CD8-positive, alpha-beta memory T cell (primary cell): ENCODE results near the gene ZNF638. TPM values are rescaled to one million over a fixed set of nuclear protein-coding genes. Genes with fewer than 3 reads are reported as not detected.
A peak's percentile ranks its signal among the peaks of the same experiment; 100 is the strongest.

Experiments
- CTCF ChIA-PET: fragments of 350-600 bp; sonication (Branson Sonifier 250); formaldehyde crosslinking; loops from one replicate; lab custom pipeline; 2021; ENCODE audit warnings: antibody characterized with exemption; lab: Charles Lee
- POLR2A ChIA-PET: fragments of 350-600 bp; sonication (Branson Sonifier 250); formaldehyde crosslinking; loops from one replicate; lab custom pipeline; 2021; ENCODE audit warnings: antibody characterized with exemption; lab: Charles Lee
- DNase-seq, 5 donors: peaks; one replicate each; pipeline versions ENCODE4 v3.0.0 to v3.0.0-alpha.2; 2020 to 2022; ENCODE audit warnings: mixed read lengths in 1 of 5
- H3K27ac ChIP-seq: one replicate; pipeline ENCODE4 v1.7.0; 2013; ENCODE audit warnings: low read depth, mild to moderate bottlenecking, low read length, moderate library complexity
- H3K27me3 ChIP-seq: 2 replicates; pipeline ENCODE4 v1.7.0; 2013; ENCODE audit warnings: low read length, mild to moderate bottlenecking; ENCODE audit not compliant: insufficient read depth, poor library complexity, severe bottlenecking
- H3K36me3 ChIP-seq: 2 replicates; pipeline ENCODE4 v1.7.0; 2013; ENCODE audit warnings: mild to moderate bottlenecking, low read length, moderate library complexity; ENCODE audit not compliant: insufficient read depth
- H3K4me1 ChIP-seq: 2 replicates; pipeline ENCODE4 v1.7.0; 2013; ENCODE audit warnings: mild to moderate bottlenecking, low read length, moderate library complexity; ENCODE audit not compliant: insufficient read depth
- H3K4me3 ChIP-seq: 2 replicates; pipeline ENCODE4 v1.7.0; 2013; ENCODE audit warnings: mild to moderate bottlenecking, low read length
- H3K9me3 ChIP-seq: 2 replicates; pipeline ENCODE4 v1.7.0; 2013; ENCODE audit warnings: mild to moderate bottlenecking, low read length
- H3K27ac Mint-ChIP-seq, 8 donors: one replicate each; pipeline ENCODE4 v1.8.0; 2020 to 2021; ENCODE audit warnings: mixed read lengths in 8 of 8, mild to moderate bottlenecking in 6 of 8, inconsistent platforms in 3 of 8, moderate library complexity in 3 of 8
- H3K27me3 Mint-ChIP-seq, 2 donors: one replicate each; pipeline ENCODE4 v1.8.0; 2020 to 2021; ENCODE audit warnings: mixed read lengths in 2 of 2, mild to moderate bottlenecking in 1 of 2, moderate library complexity in 1 of 2
- H3K36me3 Mint-ChIP-seq, 3 donors: one replicate each; pipeline ENCODE4 v1.8.0; 2020 to 2021; ENCODE audit warnings: mixed read lengths in 3 of 3, inconsistent platforms in 1 of 3, mild to moderate bottlenecking in 1 of 3
- H3K4me1 Mint-ChIP-seq, 3 donors: one replicate each; pipeline ENCODE4 v1.8.0; 2020 to 2021; ENCODE audit warnings: mixed read lengths in 3 of 3, inconsistent platforms in 1 of 3, mild to moderate bottlenecking in 1 of 3
- H3K4me3 Mint-ChIP-seq, 7 donors: one replicate each; pipeline ENCODE4 v1.8.0; 2020 to 2021; ENCODE audit warnings: mixed read lengths in 7 of 7, mild to moderate bottlenecking in 6 of 7, moderate library complexity in 4 of 7, inconsistent platforms in 2 of 7
- H3K9me3 Mint-ChIP-seq, 5 donors: one replicate each; pipeline ENCODE4 v1.8.0; 2020 to 2022; ENCODE audit warnings: mixed read lengths in 5 of 5, mild to moderate bottlenecking in 3 of 5, moderate library complexity in 2 of 5, inconsistent platforms in 1 of 5
- polyA plus RNA-seq: library from polyadenylated mRNA; unstranded; fragments of 300-500 nt; fragmentation: Illumina TruSeq; gene quantifications from one replicate; pipeline ENCODE4 v1.2.3, GENCODE V29; 2021
- total RNA-seq, 2 experiments: library from RNA; stranded (reverse); gene quantifications; one replicate each; pipeline ENCODE4 v1.2.3, GENCODE V29; 2021

Gene ZNF638
- total and polyA plus RNA-seq, 3 experiments from 2014 or later = 47.8 to 83.4 (median 77.9) TPM

- Histone ChIP-seq H3K27ac (no peak overlapping the region), H3K4me1 (peaks cover 11% of the 10 kb centered on the region), H3K27me3 (no peaks in the 10 kb centered on the region), H3K36me3 (peaks cover 6% of the 10 kb centered on the region), H3K9me3 (no peaks in the 10 kb centered on the region), H3K4me3 (no peak overlapping the region)
- Mint-ChIP-seq H3K9me3 (no peaks in the 10 kb centered on the region), H3K4me3 (no peak overlapping the region), H3K27me3 (no peaks in the 10 kb centered on the region), H3K4me1 (peaks cover 64 to 88% (median 86%) of the 10 kb centered on the region in 3 donors), H3K27ac (no peak overlapping the region), H3K36me3 (peaks cover 15 to 59% (median 18%) of the 10 kb centered on the region in 3 donors)
- DNase-seq = no peak
- ChIA-PET POLR2A (no interaction called here), CTCF (no interaction called here)
Measured at GRCh38 chr2:71348302-71348701, 16.7 kb downstream of the ZNF638 start.

DNA sequence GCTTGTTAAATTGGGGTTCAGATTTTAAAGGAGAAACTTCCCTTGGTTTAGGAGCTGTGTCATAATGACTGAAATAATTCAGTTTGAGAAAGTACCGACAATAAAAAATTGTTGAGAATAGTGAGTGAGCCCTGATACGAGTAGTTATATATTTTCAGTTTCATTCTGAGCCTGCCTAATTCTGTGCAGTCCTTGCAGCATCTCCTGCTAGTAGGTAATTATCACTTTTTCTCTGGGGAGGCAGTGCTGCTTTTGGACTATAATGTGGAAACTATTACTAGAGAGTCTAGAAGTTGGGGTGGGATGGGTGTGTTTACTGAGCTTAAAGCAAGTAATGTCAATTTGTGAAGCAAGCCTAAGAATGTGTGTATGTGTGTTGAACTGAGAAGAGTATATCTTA lies 21.7 kb downstream of the ZNF638 start:
- DNase-seq = no peak
- Mint-ChIP-seq H3K27ac (peak overlapping the region in 6 of 8 donors; percentile 31 to 71 (median 55)), H3K4me1 (peaks cover 54 to 77% (median 76%) of the 10 kb centered on the region in 3 donors), H3K27me3 (no peaks in the 10 kb centered on the region), H3K36me3 (peaks cover 13 to 69% (median 28%) of the 10 kb centered on the region in 3 donors), H3K9me3 (no peaks in the 10 kb centered on the region), H3K4me3 (peak overlapping the region in 5 of 7 donors; percentile 2 to 57 (median 26))
- Histone ChIP-seq H3K36me3 (peaks cover 18% of the 10 kb centered on the region), H3K4me3 (no peak overlapping the region), H3K27ac (no peak overlapping the region), H3K9me3 (no peaks in the 10 kb centered on the region), H3K4me1 (peaks cover 13% of the 10 kb centered on the region), H3K27me3 (no peaks in the 10 kb centered on the region)
- POLR2A ChIA-PET = interaction anchor here (1.4 kb wide), 1 partner anchor 22 kb away, joined by 4 read pairs; the partner anchor contains the start of gene ZNF638
- CTCF ChIA-PET = interaction anchor here (0.7 kb wide), 1 partner anchor 21 kb away, joined by 4 read pairs; the partner anchor contains the start of gene ZNF638

DNA sequence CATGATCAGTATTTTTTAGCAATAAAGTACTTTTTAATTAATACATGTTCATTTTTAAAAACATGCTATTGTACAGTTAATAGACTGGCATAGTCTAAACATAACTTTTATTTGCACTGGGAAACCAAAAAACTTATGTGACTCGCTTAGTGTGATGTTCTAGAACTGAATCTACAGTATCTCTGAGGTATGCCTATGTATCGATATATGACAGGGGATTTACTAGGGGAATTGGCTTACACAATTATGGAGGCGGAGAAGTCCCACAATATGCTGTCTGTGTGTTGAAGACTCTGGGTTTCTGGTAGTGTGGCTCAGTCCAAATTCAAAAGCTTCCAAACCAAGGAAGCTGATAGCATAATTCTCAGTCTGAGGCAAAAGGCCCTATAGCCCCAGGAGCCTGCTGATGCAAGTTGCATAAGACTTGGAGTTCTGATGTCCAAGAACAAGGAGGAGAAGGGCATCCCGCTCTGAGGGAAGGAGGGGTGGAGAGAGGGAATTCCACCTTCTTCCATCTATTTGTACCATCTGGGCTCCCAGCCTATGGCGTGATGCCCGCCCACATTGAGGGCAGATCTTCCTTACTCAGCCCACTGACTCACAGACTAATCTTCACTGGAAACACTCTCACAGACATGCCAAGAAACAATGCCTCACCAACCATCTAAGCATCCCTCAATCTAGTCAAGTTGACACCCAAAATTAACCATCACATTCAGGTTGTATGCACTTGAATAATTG lies 27.5 kb downstream of the ZNF638 start:
- no peak for DNase-seq
- H3K9me3 Mint-ChIP-seq = no peaks in the 10 kb centered on the region
- POLR2A ChIA-PET = no interaction called here
- H3K4me3 Mint-ChIP-seq = no peak overlapping the region
- Histone ChIP-seq H3K27me3 (no peaks in the 10 kb centered on the region), H3K36me3 (peaks cover 39% of the 10 kb centered on the region), H3K27ac (no peak overlapping the region), H3K9me3 (no peaks in the 10 kb centered on the region), H3K4me1 (no peaks in the 10 kb centered on the region), H3K4me3 (no peak overlapping the region)
- peaks cover 4 to 74% (median 40%) of the 10 kb centered on the region in 3 donors for H3K36me3 Mint-ChIP-seq
- CTCF ChIA-PET = no interaction called here
- peaks cover 40 to 64% (median 63%) of the 10 kb centered on the region in 3 donors for H3K4me1 Mint-ChIP-seq
- no peaks in the 10 kb centered on the region for H3K27me3 Mint-ChIP-seq
- H3K27ac Mint-ChIP-seq = peak overlapping the region in 4 of 8 donors; percentile 13 to 50 (median 20)

GRCh38 chr2:71360434-71360975 lies 28.9 kb downstream of the ZNF638 start:
- no peak overlapping the region for H3K4me3 ChIP-seq
- Mint-ChIP-seq H3K9me3 (no peaks in the 10 kb centered on the region), H3K36me3 (peaks cover 4 to 81% (median 46%) of the 10 kb centered on the region in 3 donors), H3K27me3 (no peaks in the 10 kb centered on the region), H3K4me3 (no peak overlapping the region), H3K4me1 (peaks cover 39 to 64% (median 60%) of the 10 kb centered on the region in 3 donors), H3K27ac (peak overlapping the region in 2 of 8 donors; percentile 64 to 72)
- H3K27me3 ChIP-seq = no peaks in the 10 kb centered on the region
- no peak overlapping the region for H3K27ac ChIP-seq
- H3K9me3 ChIP-seq = no peaks in the 10 kb centered on the region
- H3K4me1 ChIP-seq = no peaks in the 10 kb centered on the region
- POLR2A ChIA-PET = no interaction called here
- CTCF ChIA-PET = no interaction called here
- no peak for DNase-seq
- H3K36me3 ChIP-seq = peaks cover 46% of the 10 kb centered on the region

DNA sequence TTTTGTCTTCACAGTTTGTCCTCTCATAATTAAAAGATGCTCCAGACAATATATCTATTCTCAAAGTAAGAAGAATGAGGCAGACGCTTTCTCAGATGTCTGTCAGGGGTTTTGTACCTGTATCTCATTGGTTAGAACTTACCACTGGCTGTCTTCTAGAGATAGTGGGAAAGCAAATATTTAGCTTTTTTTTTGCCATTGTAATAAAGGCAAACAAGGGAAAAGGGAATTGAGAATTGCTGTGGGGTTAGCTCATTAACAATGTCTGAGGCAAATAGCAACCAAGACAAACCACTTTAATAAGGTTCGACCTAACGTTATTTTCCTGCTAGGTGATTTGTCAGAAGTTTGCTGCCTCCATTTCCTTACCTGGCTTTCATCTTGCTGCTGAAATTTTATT lies 30.0 kb downstream of the ZNF638 start:
- H3K27ac Mint-ChIP-seq = peak overlapping the region in 2 of 8 donors; percentile 6 to 36
- H3K36me3 Mint-ChIP-seq = peaks cover 4 to 83% (median 43%) of the 10 kb centered on the region in 3 donors
- H3K9me3 Mint-ChIP-seq = no peaks in the 10 kb centered on the region
- CTCF ChIA-PET = no interaction called here
- Histone ChIP-seq H3K9me3 (no peaks in the 10 kb centered on the region), H3K27me3 (no peaks in the 10 kb centered on the region), H3K36me3 (peaks cover 46% of the 10 kb centered on the region), H3K4me1 (no peaks in the 10 kb centered on the region), H3K4me3 (no peak overlapping the region), H3K27ac (no peak overlapping the region)
- POLR2A ChIA-PET = no interaction called here
- DNase-seq = no peak
- H3K4me3 Mint-ChIP-seq = no peak overlapping the region
- H3K4me1 Mint-ChIP-seq = peaks cover 35 to 56% (median 52%) of the 10 kb centered on the region in 3 donors
- no peaks in the 10 kb centered on the region for H3K27me3 Mint-ChIP-seq

- peaks cover 31 to 49% (median 45%) of the 10 kb centered on the region in 3 donors for H3K4me1 Mint-ChIP-seq
- peaks cover 4 to 80% (median 39%) of the 10 kb centered on the region in 3 donors for H3K36me3 Mint-ChIP-seq
- DNase-seq = no peak
- Histone ChIP-seq H3K9me3 (no peaks in the 10 kb centered on the region), H3K27ac (no peak overlapping the region), H3K36me3 (peaks cover 40% of the 10 kb centered on the region), H3K4me3 (no peak overlapping the region), H3K4me1 (no peaks in the 10 kb centered on the region), H3K27me3 (no peaks in the 10 kb centered on the region)
- POLR2A ChIA-PET = no interaction called here
- peak overlapping the region in 4 of 8 donors; percentile 0 to 25 (median 6) for H3K27ac Mint-ChIP-seq
- H3K9me3 Mint-ChIP-seq = no peaks in the 10 kb centered on the region
- CTCF ChIA-PET = no interaction called here
- no peak overlapping the region for H3K4me3 Mint-ChIP-seq
- H3K27me3 Mint-ChIP-seq = no peaks in the 10 kb centered on the region
Measured at GRCh38 chr2:71362447-71362846, 30.9 kb downstream of the ZNF638 start.

- Histone ChIP-seq H3K9me3 (no peaks in the 10 kb centered on the region), H3K4me1 (no peaks in the 10 kb centered on the region), H3K4me3 (no peak overlapping the region), H3K27ac (no peak overlapping the region), H3K36me3 (peaks cover 15% of the 10 kb centered on the region), H3K27me3 (no peaks in the 10 kb centered on the region)
- Mint-ChIP-seq H3K36me3 (peaks cover 0 to 75% (median 9%) of the 10 kb centered on the region in 3 donors), H3K9me3 (no peaks in the 10 kb centered on the region), H3K27ac (peak overlapping the region in 2 of 8 donors; percentile 45 to 58), H3K27me3 (no peaks in the 10 kb centered on the region), H3K4me3 (no peak overlapping the region), H3K4me1 (peaks cover 20 to 33% (median 25%) of the 10 kb centered on the region in 3 donors)
- POLR2A ChIA-PET = no interaction called here
- no peak for DNase-seq
- CTCF ChIA-PET = no interaction called here
Measured at GRCh38 chr2:71370015-71370414, 38.4 kb downstream of the ZNF638 start.

DNA sequence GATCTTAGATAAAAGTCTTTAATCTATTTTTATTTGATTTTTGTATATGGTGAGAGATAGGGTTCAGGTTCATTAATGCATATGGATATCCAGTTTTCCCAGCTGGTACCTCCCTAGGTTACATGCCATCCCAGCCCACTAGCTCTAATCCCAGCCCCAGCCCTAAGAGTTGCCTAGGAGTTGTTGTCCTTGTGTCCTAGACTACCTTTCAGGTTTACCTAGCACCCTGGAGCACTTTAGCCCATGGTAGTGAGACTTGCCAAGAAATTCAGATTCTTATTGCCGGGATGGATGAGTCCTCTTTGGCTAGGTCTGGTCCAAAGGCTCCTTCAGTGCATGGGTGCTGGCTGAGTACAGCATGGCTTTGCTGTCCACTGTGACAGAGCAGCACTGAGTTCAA lies 40.5 kb downstream of the ZNF638 start:
- H3K4me3 Mint-ChIP-seq = no peak overlapping the region
- peak overlapping the region in 4 of 8 donors; percentile 32 to 87 (median 75) for H3K27ac Mint-ChIP-seq
- no peak for DNase-seq
- H3K4me1 ChIP-seq = no peaks in the 10 kb centered on the region
- no peaks in the 10 kb centered on the region for H3K27me3 ChIP-seq
- ChIA-PET CTCF (no interaction called here), POLR2A (no interaction called here)
- no peaks in the 10 kb centered on the region for H3K9me3 Mint-ChIP-seq
- H3K9me3 ChIP-seq = no peaks in the 10 kb centered on the region
- H3K27ac ChIP-seq = no peak overlapping the region
- H3K4me3 ChIP-seq = no peak overlapping the region
- no peaks in the 10 kb centered on the region for H3K27me3 Mint-ChIP-seq
- H3K4me1 Mint-ChIP-seq = peaks cover 29 to 50% (median 35%) of the 10 kb centered on the region in 3 donors
- peaks cover 15% of the 10 kb centered on the region for H3K36me3 ChIP-seq
- H3K36me3 Mint-ChIP-seq = peaks cover 0 to 78% (median 6%) of the 10 kb centered on the region in 3 donors
